Suprapubic skin (tissue), 4 donors: ENCODE measurements around the gene LSM4. TPM values are rescaled to one million over a fixed set of nuclear protein-coding genes. Genes with fewer than 3 reads are reported as not detected.
A peak's percentile ranks its signal among the peaks of the same experiment; 100 is the strongest.
"Not testable (repeated sequence)": the region's sequence is repeated elsewhere in the genome, so short reads cannot be mapped to it uniquely, and the experiment has no call there.

Source experiments
- DNase-seq, 2 donors: peaks; one replicate each; pipeline ENCODE4 v3.0.0-alpha.2; 2019; ENCODE audit warnings: low spot score in 2 of 2
- H3K27ac ChIP-seq: fragments of 200-600 bp; sonication (generic); one replicate; pipeline ENCODE4 v1.5.1; 2019
- H3K27me3 ChIP-seq: fragments of 200-600 bp; sonication (generic); one replicate; pipeline ENCODE4 v1.5.1; 2019
- H3K36me3 ChIP-seq: fragments of 200-600 bp; sonication (generic); one replicate; pipeline ENCODE4 v1.5.1; 2019
- H3K4me1 ChIP-seq: fragments of 200-600 bp; sonication (generic); one replicate; pipeline ENCODE4 v1.5.1; 2019
- H3K4me3 ChIP-seq: fragments of 200-600 bp; sonication (generic); one replicate; pipeline ENCODE4 v1.5.1; 2019; ENCODE audit warnings: mild to moderate bottlenecking
- H3K9me3 ChIP-seq: fragments of 200-600 bp; sonication (generic); one replicate; pipeline ENCODE4 v1.5.1; 2019
- CTCF ChIP-seq, 2 donors: fragments of 200-600 bp in 1 of 2; fragments of 450-650 bp in 1 of 2; sonication (generic) in 1 of 2; IDR thresholded peaks; one replicate each; pipeline ENCODE4 v1.5.1; 2016 to 2019; ENCODE audit warnings: antibody characterized with exemption in 2 of 2, mild to moderate bottlenecking in 1 of 2, moderate library complexity in 1 of 2
- EP300 ChIP-seq: sonication (generic); formaldehyde crosslinking; IDR thresholded peaks from one replicate; pipeline ENCODE4 v1.6.1; 2017; ENCODE audit warnings: antibody characterized with exemption
- POLR2A ChIP-seq, 2 donors: fragments of 450-650 bp; IDR thresholded peaks; one replicate each; pipeline ENCODE4 v1.6.1; 2017; ENCODE audit warnings: antibody characterized with exemption in 2 of 2, mild to moderate bottlenecking in 2 of 2, moderate library complexity in 2 of 2
- POLR2AphosphoS5 ChIP-seq, 3 donors: sonication (generic); formaldehyde crosslinking; IDR thresholded peaks; one replicate each; pipeline ENCODE4 v1.6.1; 2017; ENCODE audit warnings: antibody characterized with exemption in 3 of 3
- WGBS: methylation state at CpG from one replicate; pipeline ENCODE4 v1.1.5; 2018; 5-methylcytosine and 5-hydroxymethylcytosine counted together
- total RNA-seq, 4 donors: library from RNA; depleted of rRNA; stranded (reverse); fragments of >200 nt; gene quantifications; one replicate each; pipeline ENCODE4 v1.1.0, GENCODE V29; 2016

Gene LSM4
- total RNA-seq, 4 donors from 2014 or later, result 53.1 to 115 (median 103) TPM

DNA sequence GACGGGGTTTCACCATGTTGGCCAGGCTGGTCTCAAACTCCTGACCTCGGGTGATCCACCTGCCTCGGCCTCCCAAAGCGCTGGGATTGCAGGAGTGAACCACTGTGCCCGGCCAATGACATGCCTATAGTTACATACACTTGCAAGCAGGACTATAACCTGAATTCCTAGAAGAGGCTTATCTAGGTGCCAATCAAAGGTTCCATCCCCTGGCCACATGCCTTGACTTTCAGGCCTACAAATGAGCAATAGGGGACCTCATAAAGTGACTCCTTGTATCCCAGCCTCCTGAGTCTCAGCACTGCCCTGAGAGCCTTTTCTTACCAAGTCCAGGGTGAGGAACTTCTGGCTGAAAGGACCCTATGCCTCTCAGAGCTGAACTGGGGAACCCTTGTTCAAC is 3.9 kb upstream of the LSM4 start:
- H3K4me3 ChIP-seq, result no peak overlapping the region
- no peaks in the 10 kb centered on the region for H3K27me3 ChIP-seq
- peaks cover 30% of the 10 kb centered on the region for H3K4me1 ChIP-seq
- WGBS, result 91% methylated on average over 5 of the region's 5 CpGs
- H3K9me3 ChIP-seq, result no peaks in the 10 kb centered on the region
- no peak for TF ChIP-seq POLR2A (IDR thresholded peaks at IDR 0.05)
- no peak for TF ChIP-seq EP300
- no peak for TF ChIP-seq POLR2AphosphoS5 (IDR thresholded peaks at IDR 0.05)
- no peak for TF ChIP-seq CTCF (IDR thresholded peaks at IDR 0.05)
- DNase-seq, result no peak
- H3K27ac ChIP-seq, result no peak overlapping the region
- H3K36me3 ChIP-seq, result no peaks in the 10 kb centered on the region

GRCh38 chr19:18324373-18324731 is 1.5 kb upstream of the LSM4 start:
- 59% methylated on average over 6 of the region's 6 CpGs for WGBS
- peaks cover 52% of the 10 kb centered on the region for H3K4me1 ChIP-seq
- H3K27me3 ChIP-seq, H3K4me3 ChIP-seq, H3K36me3 ChIP-seq, H3K9me3 ChIP-seq, H3K27ac ChIP-seq, DNase-seq: not testable (repeated sequence)

DNA sequence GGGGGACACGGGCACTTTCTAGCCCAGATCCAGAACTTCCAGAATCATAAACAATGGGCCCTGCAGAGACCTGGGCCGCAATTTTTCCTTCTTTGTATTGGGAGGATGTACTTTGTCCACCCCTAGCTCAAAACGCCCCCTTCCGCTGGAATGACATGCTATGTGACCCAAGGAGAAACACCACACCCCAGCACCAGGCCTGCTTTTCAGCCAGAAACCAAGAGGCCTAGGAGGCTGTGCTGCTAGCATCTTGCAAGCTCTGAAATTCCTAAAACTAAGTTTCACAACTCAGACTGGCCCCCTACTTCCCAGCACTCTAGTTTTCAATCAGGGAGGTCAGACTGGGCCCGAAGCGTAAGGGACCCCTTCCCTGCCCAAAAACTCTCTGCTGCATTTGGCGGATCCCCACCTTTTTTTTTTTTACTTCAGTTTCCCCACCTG is 538 bp downstream of the LSM4 start:
- Histone ChIP-seq H3K27me3 (no peaks in the 10 kb centered on the region), H3K4me3 (peak overlapping the region; percentile 85), H3K9me3 (no peaks in the 10 kb centered on the region), H3K27ac (peak overlapping the region; percentile 83), H3K36me3 (no peaks in the 10 kb centered on the region), H3K4me1 (peaks cover 54% of the 10 kb centered on the region)
- TF ChIP-seq POLR2AphosphoS5 (IDR thresholded peaks at IDR 0.05) (no peak), CTCF (IDR thresholded peaks at IDR 0.05) (no peak), EP300 (no peak), POLR2A (IDR thresholded peaks at IDR 0.05) (no peak)
- no peak for DNase-seq
- under 1% methylated on average over 7 of the region's 7 CpGs for WGBS

GRCh38 chr19:18321734-18322102 is 1.2 kb downstream of the LSM4 start:
- H3K27me3 ChIP-seq, result no peaks in the 10 kb centered on the region
- H3K36me3 ChIP-seq, result no peaks in the 10 kb centered on the region
- DNase-seq, result no peak
- 9% methylated on average over 9 of the region's 9 CpGs for WGBS
- H3K4me3 ChIP-seq, result peak overlapping the region; percentile 85
- no peaks in the 10 kb centered on the region for H3K9me3 ChIP-seq
- H3K27ac ChIP-seq, result peak overlapping the region; percentile 83
- TF ChIP-seq EP300 (no peak), POLR2A (IDR thresholded peaks at IDR 0.05) (no peak), CTCF (IDR thresholded peaks at IDR 0.05) (no peak), POLR2AphosphoS5 (IDR thresholded peaks at IDR 0.05) (no peak)
- H3K4me1 ChIP-seq, result peaks cover 54% of the 10 kb centered on the region

GRCh38 chr19:18320865-18321733 is 1.8 kb downstream of the LSM4 start:
- no peaks in the 10 kb centered on the region for H3K27me3 ChIP-seq
- 72% methylated on average over 14 of the region's 14 CpGs for WGBS
- H3K4me3 ChIP-seq, result peak overlapping the region; percentile 85
- TF ChIP-seq EP300 (no peak), POLR2A (IDR thresholded peaks at IDR 0.05) (no peak), POLR2AphosphoS5 (IDR thresholded peaks at IDR 0.05) (no peak), CTCF (IDR thresholded peaks at IDR 0.05) (no peak)
- H3K36me3 ChIP-seq, result no peaks in the 10 kb centered on the region
- peak overlapping the region; percentile 83 for H3K27ac ChIP-seq
- H3K4me1 ChIP-seq, result peaks cover 54% of the 10 kb centered on the region
- H3K9me3 ChIP-seq, result no peaks in the 10 kb centered on the region
- no peak for DNase-seq
